MM.1S (cell line): ENCODE results near the gene ELMO1.

Experiments used
- DNase-seq: peaks from one replicate; pipeline ENCODE4 v3.0.0-alpha.2; 2015
- H2AFZ ChIP-seq: fragments of 300-600 bp; sonication (generic); 2 replicates; pipeline ENCODE4 v1.6.0; 2016; ENCODE audit warnings: antibody characterized with exemption, low read length
- H3F3A ChIP-seq: fragments of 300-600 bp; sonication (generic); 2 replicates; pipeline ENCODE4 v1.6.1; 2016; ENCODE audit warnings: mild to moderate bottlenecking, antibody characterized with exemption, low read length, moderate library complexity, mixed read lengths; ENCODE audit not compliant: insufficient read depth
- H3K27ac ChIP-seq: fragments of 300-600 bp; sonication (generic); 2 replicates; pipeline ENCODE4 v1.5.1; 2016; ENCODE audit warnings: mild to moderate bottlenecking, low read length
- H3K27me3 ChIP-seq: fragments of 300-600 bp; sonication (generic); replicated peaks from 2 replicates; pipeline ENCODE4 v1.6.0; 2016; ENCODE audit warnings: low read length; ENCODE audit not compliant: insufficient read depth
- H3K36me3 ChIP-seq: fragments of 300-600 bp; sonication (generic); replicated peaks from 2 replicates; pipeline ENCODE4 v1.6.1; 2016; ENCODE audit warnings: mild to moderate bottlenecking, low read length, mixed read lengths; ENCODE audit not compliant: insufficient read depth
- H3K4me1 ChIP-seq: fragments of 300-600 bp; sonication (generic); 2 replicates; pipeline ENCODE4 v1.6.1; 2016; ENCODE audit warnings: low read length, mixed read lengths
- H3K4me2 ChIP-seq: fragments of 300-600 bp; sonication (generic); 2 replicates; pipeline ENCODE4 v1.6.0; 2016; ENCODE audit warnings: low read depth, low read length
- H3K4me3 ChIP-seq: fragments of 300-600 bp; sonication (generic); 2 replicates; pipeline ENCODE4 v1.5.1; 2016; ENCODE audit warnings: low read length, mixed read lengths
- H3K79me2 ChIP-seq: fragments of 300-600 bp; sonication (generic); 2 replicates; pipeline ENCODE4 v1.6.1; 2016; ENCODE audit warnings: mixed run types, low read length, mixed read lengths
- H3K9ac ChIP-seq: fragments of 300-600 bp; sonication (generic); 2 replicates; pipeline ENCODE4 v1.6.1; 2016; ENCODE audit warnings: low read length, mixed read lengths
- H3K9me2 ChIP-seq: fragments of 300-600 bp; sonication (generic); replicated peaks from 2 replicates; pipeline ENCODE4 v1.6.1; 2016; ENCODE audit warnings: mild to moderate bottlenecking, low read length, mixed read lengths; ENCODE audit not compliant: insufficient read depth
- H3K9me3 ChIP-seq: fragments of 300-600 bp; sonication (generic); replicated peaks from 2 replicates; pipeline ENCODE4 v1.6.1; 2016; ENCODE audit warnings: mild to moderate bottlenecking, low read length, mixed read lengths; ENCODE audit not compliant: insufficient read depth
- H4K20me1 ChIP-seq: fragments of 300-600 bp; sonication (generic); 2 replicates; pipeline ENCODE4 v1.6.1; 2016; ENCODE audit warnings: mild to moderate bottlenecking, low read length, moderate library complexity, mixed read lengths; ENCODE audit not compliant: insufficient read depth
- EZH2 ChIP-seq: fragments of 300-600 bp; sonication (generic); optimal IDR thresholded peaks from 2 replicates; pipeline ENCODE3; 2017; ENCODE audit warnings: low read depth, mild to moderate bottlenecking, antibody characterized with exemption, low read length, mixed read lengths
- EZH2phosphoT487 ChIP-seq: fragments of 300-600 bp; sonication (generic); IDR thresholded peaks from 2 replicates; pipeline ENCODE4 v1.6.1; 2018; ENCODE audit warnings: antibody characterized with exemption, low read length
- TF ChIP-seq, protein P1 (sequence below): fragments of 300-600 bp; sonication (generic); IDR thresholded peaks from 2 replicates; pipeline ENCODE4 v1.5.1; 2016; ENCODE audit warnings: antibody characterized with exemption, low read length, mixed read lengths

The ELMO1 gene

DNA sequence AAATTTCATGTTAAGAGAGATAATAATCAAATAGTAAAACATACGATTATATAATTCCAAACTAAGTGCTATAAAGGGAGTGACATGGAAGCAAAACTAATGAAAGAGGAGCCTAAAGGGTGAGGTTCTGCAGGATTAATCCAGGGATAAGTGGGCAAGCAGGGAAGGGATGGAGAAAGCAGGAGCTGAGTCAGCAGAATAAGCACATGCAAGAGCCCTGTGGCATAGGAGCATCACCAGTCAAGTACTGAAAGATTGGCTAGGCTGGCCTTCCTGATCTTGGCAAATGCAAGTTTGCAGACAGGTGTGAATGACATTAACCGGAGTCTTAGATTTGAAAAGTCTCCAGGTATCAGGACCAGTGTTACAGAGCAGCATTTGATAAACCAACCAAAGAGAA, 336.4 kb downstream of the ELMO1 start:
- no peaks in the 10 kb centered on the region for H3K9me3 ChIP-seq
- no peaks in the 10 kb centered on the region for H3K36me3 ChIP-seq
- H3K4me1 ChIP-seq: no peaks in the 10 kb centered on the region
- no peak overlapping the region for H2AFZ ChIP-seq
- peaks cover 48% of the 10 kb centered on the region for H3K79me2 ChIP-seq
- no peak overlapping the region for H3K4me3 ChIP-seq
- no peak overlapping the region for H3K4me2 ChIP-seq
- no peaks in the 10 kb centered on the region for H3K27me3 ChIP-seq
- no peak overlapping the region for H3K27ac ChIP-seq
- no peak for TF ChIP-seq EZH2
- no peak for TF ChIP-seq EZH2phosphoT487
- TF ChIP-seq, protein P1, sequence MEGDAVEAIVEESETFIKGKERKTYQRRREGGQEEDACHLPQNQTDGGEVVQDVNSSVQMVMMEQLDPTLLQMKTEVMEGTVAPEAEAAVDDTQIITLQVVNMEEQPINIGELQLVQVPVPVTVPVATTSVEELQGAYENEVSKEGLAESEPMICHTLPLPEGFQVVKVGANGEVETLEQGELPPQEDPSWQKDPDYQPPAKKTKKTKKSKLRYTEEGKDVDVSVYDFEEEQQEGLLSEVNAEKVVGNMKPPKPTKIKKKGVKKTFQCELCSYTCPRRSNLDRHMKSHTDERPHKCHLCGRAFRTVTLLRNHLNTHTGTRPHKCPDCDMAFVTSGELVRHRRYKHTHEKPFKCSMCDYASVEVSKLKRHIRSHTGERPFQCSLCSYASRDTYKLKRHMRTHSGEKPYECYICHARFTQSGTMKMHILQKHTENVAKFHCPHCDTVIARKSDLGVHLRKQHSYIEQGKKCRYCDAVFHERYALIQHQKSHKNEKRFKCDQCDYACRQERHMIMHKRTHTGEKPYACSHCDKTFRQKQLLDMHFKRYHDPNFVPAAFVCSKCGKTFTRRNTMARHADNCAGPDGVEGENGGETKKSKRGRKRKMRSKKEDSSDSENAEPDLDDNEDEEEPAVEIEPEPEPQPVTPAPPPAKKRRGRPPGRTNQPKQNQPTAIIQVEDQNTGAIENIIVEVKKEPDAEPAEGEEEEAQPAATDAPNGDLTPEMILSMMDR: no peak
- no peak overlapping the region for H3K9ac ChIP-seq
- DNase-seq: no peak
- no peaks in the 10 kb centered on the region for H3K9me2 ChIP-seq
- H4K20me1 ChIP-seq: no peaks in the 10 kb centered on the region
- H3F3A ChIP-seq: no peaks in the 10 kb centered on the region

DNA sequence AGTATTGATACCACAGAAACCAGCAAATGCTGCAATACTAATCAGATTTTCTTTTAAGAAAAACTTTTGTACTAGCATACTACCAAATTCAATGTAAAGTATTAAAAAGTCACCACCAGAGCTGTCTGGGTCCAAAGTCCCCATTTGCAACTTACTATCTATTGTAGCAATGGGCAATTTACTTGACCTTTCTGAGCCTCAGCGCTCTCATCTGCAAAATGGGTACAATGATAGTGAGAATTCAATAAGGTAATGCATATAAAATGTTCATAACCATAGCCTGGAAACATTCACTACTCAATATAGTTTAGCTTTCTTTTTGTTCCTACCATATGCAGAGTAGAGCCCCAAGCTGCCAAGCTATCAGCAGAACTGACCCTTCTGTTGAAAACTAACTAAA, 337.2 kb downstream of the ELMO1 start:
- no peak for TF ChIP-seq EZH2phosphoT487

DNA sequence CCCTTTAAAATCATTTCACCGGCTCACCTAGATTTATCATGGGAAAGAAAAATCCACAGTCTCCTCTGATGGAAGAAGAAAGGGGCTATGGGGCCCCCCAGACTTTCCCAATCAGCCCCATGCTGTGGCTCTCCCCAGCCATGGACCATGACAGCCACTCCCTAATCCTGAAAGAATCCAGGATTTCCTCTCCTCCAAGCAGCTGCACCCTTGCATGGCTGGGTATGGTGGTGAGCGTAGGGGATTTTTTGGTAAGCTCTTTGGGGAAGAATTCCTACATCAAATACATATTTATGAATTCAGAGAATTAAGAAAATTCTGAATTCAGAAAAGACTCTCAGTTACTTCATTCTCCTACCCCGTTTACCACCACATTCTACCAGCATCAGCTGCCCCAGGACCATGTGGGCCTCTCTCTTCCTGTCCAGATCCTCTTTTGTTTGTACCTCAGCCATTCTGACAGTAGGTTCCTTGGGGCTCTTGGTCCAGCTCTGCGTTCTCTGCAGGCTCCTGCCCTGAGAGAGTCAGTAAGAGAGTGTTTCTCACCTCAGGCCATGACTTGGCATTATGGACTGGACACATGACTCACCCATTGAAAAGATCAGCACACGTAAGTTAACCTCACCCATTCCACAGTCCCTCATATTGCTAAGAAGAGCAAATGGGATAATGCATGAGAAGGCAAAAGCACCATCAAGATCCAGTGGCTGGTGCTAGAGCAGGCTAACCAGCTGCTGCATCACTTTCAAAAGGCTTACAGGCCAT, 337.8 kb downstream of the ELMO1 start:
- no peaks in the 10 kb centered on the region for H3K9me2 ChIP-seq
- no peaks in the 10 kb centered on the region for H3K4me1 ChIP-seq
- no peaks in the 10 kb centered on the region for H3F3A ChIP-seq
- H3K36me3 ChIP-seq: no peaks in the 10 kb centered on the region
- no peak overlapping the region for H2AFZ ChIP-seq
- H3K4me2 ChIP-seq: no peak overlapping the region
- H3K9ac ChIP-seq: no peak overlapping the region
- no peak overlapping the region for H3K27ac ChIP-seq
- H3K4me3 ChIP-seq: no peak overlapping the region
- H3K27me3 ChIP-seq: no peaks in the 10 kb centered on the region
- no peaks in the 10 kb centered on the region for H4K20me1 ChIP-seq
- no peak for DNase-seq
- peaks cover 39% of the 10 kb centered on the region for H3K79me2 ChIP-seq
- no peak for TF ChIP-seq EZH2phosphoT487
- TF ChIP-seq, protein P1: no peak
- TF ChIP-seq EZH2: no peak
- H3K9me3 ChIP-seq: no peaks in the 10 kb centered on the region

More for the DNA sequence above, 337.2 kb downstream of the ELMO1 start:
- H3K27ac ChIP-seq: no peak overlapping the region
- H3K9ac ChIP-seq: no peak overlapping the region
- H3K4me2 ChIP-seq: no peak overlapping the region
- peaks cover 40% of the 10 kb centered on the region for H3K79me2 ChIP-seq
- no peaks in the 10 kb centered on the region for H3K4me1 ChIP-seq
- no peak for DNase-seq
- H3K36me3 ChIP-seq: no peaks in the 10 kb centered on the region
- H2AFZ ChIP-seq: no peak overlapping the region
- no peaks in the 10 kb centered on the region for H3K9me2 ChIP-seq
- no peaks in the 10 kb centered on the region for H3K9me3 ChIP-seq
- no peaks in the 10 kb centered on the region for H4K20me1 ChIP-seq
- H3F3A ChIP-seq: no peaks in the 10 kb centered on the region
- no peaks in the 10 kb centered on the region for H3K27me3 ChIP-seq
- no peak overlapping the region for H3K4me3 ChIP-seq

DNA sequence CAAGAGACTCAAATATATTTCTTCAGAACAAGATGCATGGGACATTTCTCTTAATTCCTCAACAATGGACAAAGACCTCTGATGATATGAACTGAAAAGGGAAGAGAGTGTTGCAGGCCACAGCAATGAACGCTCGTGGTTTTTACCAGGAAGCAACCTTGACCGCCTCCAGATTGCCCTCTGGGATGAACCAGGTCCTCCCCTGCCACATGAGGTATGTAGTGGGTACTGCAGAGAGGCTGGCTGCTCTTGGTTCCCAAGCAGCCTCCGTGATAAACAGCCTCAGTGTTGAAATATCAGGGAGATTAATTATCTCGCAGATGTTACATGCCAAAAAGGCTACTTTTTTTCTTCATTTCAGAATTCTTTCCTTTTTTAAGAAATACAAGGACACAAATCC, 338.8 kb downstream of the ELMO1 start:
- Histone ChIP-seq H3K9me3 (no peaks in the 10 kb centered on the region), H3K79me2 (peaks cover 34% of the 10 kb centered on the region)
- no peak for DNase-seq

More for the DNA sequence above, 338.8 kb downstream of the ELMO1 start:
- Histone ChIP-seq H3K4me3 (no peak overlapping the region), H4K20me1 (no peaks in the 10 kb centered on the region), H3K4me2 (no peak overlapping the region), H3K27me3 (no peaks in the 10 kb centered on the region), H3K27ac (no peak overlapping the region), H3F3A (no peaks in the 10 kb centered on the region), H3K4me1 (no peaks in the 10 kb centered on the region), H3K9ac (no peak overlapping the region), H2AFZ (no peak overlapping the region), H3K36me3 (no peaks in the 10 kb centered on the region), H3K9me2 (no peaks in the 10 kb centered on the region)
- TF ChIP-seq EZH2 (no peak), EZH2phosphoT487 (no peak)
- TF ChIP-seq, protein P1: no peak
